Kidney (tissue), 14 donors: ENCODE measurements around the gene CD300E. TPM values are rescaled to one million over a fixed set of nuclear protein-coding genes. Genes with fewer than 3 reads are reported as not detected.

Source experiments
- DNase-seq, 5 donors: peaks; one replicate each; pipeline ENCODE4 v3.0.0-alpha.2; 2013 to 2020
- FAIRE-seq: peaks from 2 replicates; lab custom pipeline; 2012; peaks lifted over from hg19 to GRCh38; lab: Jason Lieb, UNC
- H3K27ac ChIP-seq, 2 donors: one replicate each; pipeline ENCODE4 v1.7.0; 2013; ENCODE audit warnings: low read depth in 2 of 2, low read length in 2 of 2, inconsistent platforms in 1 of 2
- H3K27me3 ChIP-seq: one replicate; pipeline ENCODE4 v1.7.1; 2013; ENCODE audit warnings: low read length, inconsistent platforms; ENCODE audit not compliant: control insufficient read depth, insufficient read depth
- H3K36me3 ChIP-seq, 3 donors: one replicate each; pipeline versions ENCODE4 v1.7.0 to v1.7.1; 2013; ENCODE audit warnings: low read length in 3 of 3, control low read depth in 1 of 3, inconsistent platforms in 1 of 3; ENCODE audit not compliant: insufficient read depth in 3 of 3, control insufficient read depth in 2 of 3
- H3K4me1 ChIP-seq, 3 donors: one replicate each; pipeline versions ENCODE4 v1.7.0 to v1.7.1; 2013; ENCODE audit warnings: low read length in 3 of 3, inconsistent platforms in 1 of 3, low read depth in 1 of 3; ENCODE audit not compliant: control insufficient read depth in 2 of 3, insufficient read depth in 2 of 3
- H3K4me3 ChIP-seq, 3 donors: one replicate each; pipeline versions ENCODE4 v1.7.0 to v1.8.1; 2013; ENCODE audit warnings: low read length in 3 of 3, control low read depth in 1 of 3, inconsistent platforms in 1 of 3
- H3K9ac ChIP-seq, 3 donors: one replicate each; pipeline versions ENCODE4 v1.7.0 to v1.7.1; 2013; ENCODE audit warnings: low read length in 3 of 3, control low read depth in 1 of 3, inconsistent platforms in 1 of 3
- H3K9me3 ChIP-seq, 3 donors: one replicate each; pipeline versions ENCODE4 v1.7.0 to v1.7.1; 2013; ENCODE audit warnings: low read length in 3 of 3, control low read depth in 1 of 3, inconsistent platforms in 1 of 3; ENCODE audit not compliant: control insufficient read depth in 2 of 3, insufficient read depth in 1 of 3
- intact Hi-C: fragments of 100-400 bp; cut with DNase I; formaldehyde crosslinking; loops from one replicate; pipeline ENCODE4 v1.11.1; 2022
- polyA plus RNA-seq: library from polyadenylated mRNA; stranded (reverse); fragments of 350-450 nt; fragmentation: Illumina TruSeq; extraction: RNeasy Lipid Tissue Mini Kit (QIAGEN cat#74804); gene quantifications from one replicate; pipeline ENCODE4 v1.2.3, GENCODE V29; 2014; ENCODE audit warnings: low read depth, low replicate concordance; ENCODE audit not compliant: insufficient read depth
- total RNA-seq: library from RNA; stranded (reverse); fragmentation: NEBNext Ultra II Directional; extraction: Animal tissue kit (Norgen Biotek cat#: 25700); gene quantifications from one replicate; pipeline ENCODE4 v1.2.1, GENCODE V29; 2021
- TF ChIP-seq, protein P1 (sequence below): IDR thresholded peaks from 3 replicates; pipeline ENCODE4 v1.5.1; 2012; ENCODE audit warnings: mild to moderate bottlenecking, moderate library complexity, borderline replicate concordance; ENCODE audit not compliant: insufficient read depth; ENCODE audit errors: extremely low read depth
- donor health status: control.
- donor health status: control.
- donor health status: control.
- donor health status: control.
- donor health status: control.
- donor health status: DM: yes; HTN: yes; CAD: no.
- donor health status: Normal renal cell carcinoma (clear cell type).

The CD300E gene
- total and polyA plus RNA-seq, 2 donors from 2014 or later, result 0.39 to 2.5 TPM

DNA sequence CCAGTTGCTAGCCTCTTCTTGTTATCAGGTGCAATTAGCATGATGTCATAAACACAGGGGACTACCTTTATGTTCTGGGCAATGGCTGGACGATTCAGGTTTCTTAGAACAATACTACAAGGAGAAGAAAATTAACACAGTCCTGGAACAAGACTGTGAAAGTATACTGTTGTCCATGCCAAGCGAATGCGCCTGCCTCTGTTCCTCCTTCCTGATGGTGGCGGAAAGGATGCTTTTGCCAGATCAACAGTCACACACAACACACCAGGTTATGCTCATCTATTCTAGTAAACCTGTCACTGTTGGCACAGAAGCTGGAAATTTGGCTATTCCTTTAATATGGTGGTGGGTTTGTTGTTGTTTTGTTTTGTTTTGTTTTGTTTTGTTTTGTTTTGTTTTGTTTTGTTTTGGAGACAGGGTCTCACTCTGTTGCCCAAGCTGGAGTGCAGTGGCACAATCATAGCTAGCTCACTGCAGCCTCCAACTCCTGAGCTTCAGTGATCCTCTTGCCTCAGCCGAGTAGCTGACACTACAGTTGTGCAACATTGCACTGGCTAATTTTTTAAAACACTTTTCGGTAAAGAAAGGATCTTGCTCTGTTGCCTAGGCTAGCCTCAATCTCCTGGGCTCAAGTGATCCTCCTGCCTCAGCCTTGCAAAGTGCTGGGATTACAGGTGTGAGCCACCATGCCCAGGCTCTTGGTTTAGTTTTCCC is 28.3 kb downstream of the CD300E start:
- Histone ChIP-seq H3K9me3 (no peaks in the 10 kb centered on the region), H3K4me3 (no peak overlapping the region), H3K27ac (no peak overlapping the region), H3K27me3 (no peaks in the 10 kb centered on the region), H3K4me1 (no peaks in the 10 kb centered on the region), H3K9ac (no peak overlapping the region), H3K36me3 (no peaks in the 10 kb centered on the region)
- no peak for DNase-seq
- FAIRE-seq, result no peak
- TF ChIP-seq, protein P1, sequence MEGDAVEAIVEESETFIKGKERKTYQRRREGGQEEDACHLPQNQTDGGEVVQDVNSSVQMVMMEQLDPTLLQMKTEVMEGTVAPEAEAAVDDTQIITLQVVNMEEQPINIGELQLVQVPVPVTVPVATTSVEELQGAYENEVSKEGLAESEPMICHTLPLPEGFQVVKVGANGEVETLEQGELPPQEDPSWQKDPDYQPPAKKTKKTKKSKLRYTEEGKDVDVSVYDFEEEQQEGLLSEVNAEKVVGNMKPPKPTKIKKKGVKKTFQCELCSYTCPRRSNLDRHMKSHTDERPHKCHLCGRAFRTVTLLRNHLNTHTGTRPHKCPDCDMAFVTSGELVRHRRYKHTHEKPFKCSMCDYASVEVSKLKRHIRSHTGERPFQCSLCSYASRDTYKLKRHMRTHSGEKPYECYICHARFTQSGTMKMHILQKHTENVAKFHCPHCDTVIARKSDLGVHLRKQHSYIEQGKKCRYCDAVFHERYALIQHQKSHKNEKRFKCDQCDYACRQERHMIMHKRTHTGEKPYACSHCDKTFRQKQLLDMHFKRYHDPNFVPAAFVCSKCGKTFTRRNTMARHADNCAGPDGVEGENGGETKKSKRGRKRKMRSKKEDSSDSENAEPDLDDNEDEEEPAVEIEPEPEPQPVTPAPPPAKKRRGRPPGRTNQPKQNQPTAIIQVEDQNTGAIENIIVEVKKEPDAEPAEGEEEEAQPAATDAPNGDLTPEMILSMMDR, result no peak
- intact Hi-C loops, result no loop called here

DNA sequence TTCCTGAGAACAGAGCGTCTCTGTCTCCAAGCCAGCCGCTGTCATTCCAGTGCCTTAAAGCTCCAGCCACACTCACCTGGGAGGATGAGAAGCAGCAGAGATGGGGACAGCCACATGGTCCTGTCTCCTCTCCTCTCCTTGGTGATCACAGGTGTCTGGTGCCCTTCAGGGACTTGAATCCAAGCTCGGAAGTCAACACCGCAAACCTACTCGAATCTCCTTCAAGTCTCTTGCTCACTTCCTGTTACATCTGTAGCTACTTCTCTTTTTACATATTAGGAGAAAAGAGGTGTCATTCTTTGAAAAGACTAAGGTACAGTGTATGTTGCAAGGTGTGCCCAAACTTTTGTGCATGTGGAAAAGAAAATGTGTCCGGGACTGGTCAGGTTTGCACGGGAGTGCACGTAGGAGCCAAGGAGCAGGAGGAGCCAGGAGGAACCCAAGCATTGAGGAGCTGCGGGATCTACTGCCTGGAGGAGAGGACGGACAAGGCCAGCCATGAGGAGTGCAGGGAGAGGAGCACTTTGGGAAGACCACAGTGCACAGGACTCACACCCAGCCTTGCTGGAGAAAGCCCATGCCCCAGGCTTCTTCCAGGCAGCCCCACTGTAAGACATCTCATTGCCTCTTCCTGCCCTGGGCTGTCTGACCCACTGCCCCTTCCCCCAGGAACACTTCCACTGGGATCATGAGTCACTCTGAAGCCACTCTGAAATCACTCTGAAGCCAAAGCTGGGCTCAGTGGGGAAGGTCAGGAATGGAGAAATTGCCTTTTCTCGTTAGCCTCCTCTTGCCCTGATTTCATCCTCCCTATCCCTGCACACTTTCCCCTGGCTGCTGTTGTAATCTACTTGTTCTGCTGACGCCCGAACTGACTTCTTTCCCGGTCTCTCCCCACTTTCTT is 31.2 kb downstream of the CD300E start, which contains the start of gene CD300LD:
Gene CD300LD, minus strand, starts transcription at position 197 of the 904 bp plus-strand sequence. Its CDS starts 81 bp downstream, at position 116.
- no peaks in the 10 kb centered on the region for H3K27me3 ChIP-seq
- no peak for FAIRE-seq

DNA sequence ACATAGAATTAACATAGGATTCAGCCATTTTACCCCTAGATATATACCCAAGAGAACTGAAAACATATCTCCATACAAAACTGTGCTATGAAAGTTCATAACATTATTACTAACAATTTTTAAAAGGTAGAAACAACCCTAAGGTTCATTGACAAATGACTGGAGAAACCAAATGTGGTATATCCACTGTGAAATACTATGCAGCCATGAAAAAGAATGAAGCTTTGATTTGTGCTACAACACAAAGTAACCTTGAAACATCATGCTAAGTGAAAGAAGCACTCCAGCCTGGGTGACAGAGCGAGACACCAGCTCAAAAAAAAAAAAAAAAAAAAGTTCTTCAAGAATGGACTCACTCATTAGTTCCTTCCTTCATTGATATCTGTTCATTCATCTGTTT is 32.0 kb downstream of the CD300E start:
- Histone ChIP-seq H3K27me3 (no peaks in the 10 kb centered on the region), H3K4me1 (no peaks in the 10 kb centered on the region), H3K36me3 (no peaks in the 10 kb centered on the region), H3K27ac (no peak overlapping the region), H3K4me3 (no peak overlapping the region), H3K9ac (no peak overlapping the region), H3K9me3 (no peaks in the 10 kb centered on the region)
- TF ChIP-seq, protein P1, result no peak
- FAIRE-seq (no peak), DNase-seq (no peak)
- intact Hi-C loops, result no loop called here

More for the DNA sequence above, 31.2 kb downstream of the CD300E start, which contains the start of gene CD300LD:
- H3K4me1 ChIP-seq, result no peaks in the 10 kb centered on the region
- no peak within 1 kb of the TSS for H3K4me3 ChIP-seq
- intact Hi-C loops, result no loop called here
- no peak within 1 kb of the TSS for H3K9ac ChIP-seq
- no peak for DNase-seq
- TF ChIP-seq, protein P1, result no peak
- H3K36me3 ChIP-seq, result no peaks in the 10 kb centered on the region
- no peaks in the 10 kb centered on the region for H3K9me3 ChIP-seq
- H3K27ac ChIP-seq, result no peak within 1 kb of the TSS
